ENCODE results near the gene C22orf23. TPM values are rescaled to one million over a fixed set of nuclear protein-coding genes. Genes with fewer than 3 reads are reported as not detected.

Gene C22orf23
- total RNA-seq, 1 donor from 2014 or later, result not detected

- TF ChIP-seq CTCF (IDR thresholded peaks at IDR 0.05; ENCODE audit: insufficient read depth, low read length, severe bottlenecking), result no peak
- no peak for DNase-seq (ENCODE audit: low read depth)
- Histone ChIP-seq H3K36me3 (ENCODE audit: control insufficient read depth, insufficient read depth, low read length) (peaks cover 64% of the 10 kb centered on the region), H3K4me3 (ENCODE audit: low read depth, low read length) (no peak overlapping the region), H3K27me3 (ENCODE audit: control insufficient read depth, insufficient read depth, low read length) (no peaks in the 10 kb centered on the region)
- no peak for FAIRE-seq
Observed at GRCh38 chr22:37920126-37920525, 33.3 kb downstream of the C22orf23 start.

- Histone ChIP-seq H3K27me3 (ENCODE audit: control insufficient read depth, insufficient read depth, low read length) (no peaks in the 10 kb centered on the region), H3K4me3 (ENCODE audit: low read depth, low read length) (no peak overlapping the region), H3K36me3 (ENCODE audit: control insufficient read depth, insufficient read depth, low read length) (peaks cover 56% of the 10 kb centered on the region)
- FAIRE-seq, result no peak
- DNase-seq (ENCODE audit: low read depth), result no peak
- no peak for TF ChIP-seq CTCF (IDR thresholded peaks at IDR 0.05; ENCODE audit: insufficient read depth, low read length, severe bottlenecking)
Observed at GRCh38 chr22:37918580-37919270, 34.7 kb downstream of the C22orf23 start.

GRCh38 chr22:37917874-37918548 lies 35.4 kb downstream of the C22orf23 start:
- no peak overlapping the region for H3K4me3 ChIP-seq (ENCODE audit: low read depth, low read length)
- DNase-seq (ENCODE audit: low read depth), result no peak
- TF ChIP-seq CTCF (IDR thresholded peaks at IDR 0.05; ENCODE audit: insufficient read depth, low read length, severe bottlenecking), result no peak
- FAIRE-seq, result no peak
- H3K36me3 ChIP-seq (ENCODE audit: control insufficient read depth, insufficient read depth, low read length), result peaks cover 60% of the 10 kb centered on the region
- H3K27me3 ChIP-seq (ENCODE audit: control insufficient read depth, insufficient read depth, low read length), result no peaks in the 10 kb centered on the region

- no peak for DNase-seq (ENCODE audit: low read depth)
- H3K36me3 ChIP-seq (ENCODE audit: control insufficient read depth, insufficient read depth, low read length), result peaks cover 62% of the 10 kb centered on the region
- H3K27me3 ChIP-seq (ENCODE audit: control insufficient read depth, insufficient read depth, low read length), result no peaks in the 10 kb centered on the region
- FAIRE-seq, result peak; percentile 13
- TF ChIP-seq CTCF (IDR thresholded peaks at IDR 0.05; ENCODE audit: insufficient read depth, low read length, severe bottlenecking), result no peak
- H3K4me3 ChIP-seq (ENCODE audit: low read depth, low read length), result no peak overlapping the region
Observed at GRCh38 chr22:37916311-37916710, 37.1 kb downstream of the C22orf23 start.

GRCh38 chr22:37913233-37913721 lies 40.1 kb downstream of the C22orf23 start:
- Histone ChIP-seq H3K27me3 (ENCODE audit: control insufficient read depth, insufficient read depth, low read length) (no peaks in the 10 kb centered on the region), H3K4me3 (ENCODE audit: low read depth, low read length) (no peak overlapping the region), H3K36me3 (ENCODE audit: control insufficient read depth, insufficient read depth, low read length) (peaks cover 57% of the 10 kb centered on the region)
- no peak for TF ChIP-seq CTCF (IDR thresholded peaks at IDR 0.05; ENCODE audit: insufficient read depth, low read length, severe bottlenecking)
- FAIRE-seq (no peak), DNase-seq (ENCODE audit: low read depth) (no peak)

All from bronchial epithelial cell (primary cell).